Kidney (tissue), 14 donors: ENCODE results near the gene SLAIN2. TPM values are rescaled to one million over a fixed set of nuclear protein-coding genes. Genes with fewer than 3 reads are reported as not detected.

Experiments
- DNase-seq, 5 donors: peaks; one replicate each; pipeline ENCODE4 v3.0.0-alpha.2; 2013 to 2020
- FAIRE-seq: peaks from 2 replicates; lab custom pipeline; 2012; peaks lifted over from hg19 to GRCh38; lab: Jason Lieb, UNC
- H3K27ac ChIP-seq, 2 donors: one replicate each; pipeline ENCODE4 v1.7.0; 2013; ENCODE audit warnings: low read depth in 2 of 2, low read length in 2 of 2, inconsistent platforms in 1 of 2
- H3K27me3 ChIP-seq: one replicate; pipeline ENCODE4 v1.7.1; 2013; ENCODE audit warnings: low read length, inconsistent platforms; ENCODE audit not compliant: control insufficient read depth, insufficient read depth
- H3K36me3 ChIP-seq, 3 donors: one replicate each; pipeline versions ENCODE4 v1.7.0 to v1.7.1; 2013; ENCODE audit warnings: low read length in 3 of 3, control low read depth in 1 of 3, inconsistent platforms in 1 of 3; ENCODE audit not compliant: insufficient read depth in 3 of 3, control insufficient read depth in 2 of 3
- H3K4me1 ChIP-seq, 3 donors: one replicate each; pipeline versions ENCODE4 v1.7.0 to v1.7.1; 2013; ENCODE audit warnings: low read length in 3 of 3, inconsistent platforms in 1 of 3, low read depth in 1 of 3; ENCODE audit not compliant: control insufficient read depth in 2 of 3, insufficient read depth in 2 of 3
- H3K4me3 ChIP-seq, 3 donors: one replicate each; pipeline versions ENCODE4 v1.7.0 to v1.8.1; 2013; ENCODE audit warnings: low read length in 3 of 3, control low read depth in 1 of 3, inconsistent platforms in 1 of 3
- H3K9ac ChIP-seq, 3 donors: one replicate each; pipeline versions ENCODE4 v1.7.0 to v1.7.1; 2013; ENCODE audit warnings: low read length in 3 of 3, control low read depth in 1 of 3, inconsistent platforms in 1 of 3
- H3K9me3 ChIP-seq, 3 donors: one replicate each; pipeline versions ENCODE4 v1.7.0 to v1.7.1; 2013; ENCODE audit warnings: low read length in 3 of 3, control low read depth in 1 of 3, inconsistent platforms in 1 of 3; ENCODE audit not compliant: control insufficient read depth in 2 of 3, insufficient read depth in 1 of 3
- CTCF ChIP-seq: IDR thresholded peaks from 3 replicates; pipeline ENCODE4 v1.5.1; 2012; ENCODE audit warnings: mild to moderate bottlenecking, moderate library complexity, borderline replicate concordance; ENCODE audit not compliant: insufficient read depth; ENCODE audit errors: extremely low read depth
- intact Hi-C: fragments of 100-400 bp; cut with DNase I; formaldehyde crosslinking; loops from one replicate; pipeline ENCODE4 v1.11.1; 2022
- polyA plus RNA-seq: library from polyadenylated mRNA; stranded (reverse); fragments of 350-450 nt; fragmentation: Illumina TruSeq; extraction: RNeasy Lipid Tissue Mini Kit (QIAGEN cat#74804); gene quantifications from one replicate; pipeline ENCODE4 v1.2.3, GENCODE V29; 2014; ENCODE audit warnings: low read depth, low replicate concordance; ENCODE audit not compliant: insufficient read depth
- total RNA-seq: library from RNA; stranded (reverse); fragmentation: NEBNext Ultra II Directional; extraction: Animal tissue kit (Norgen Biotek cat#: 25700); gene quantifications from one replicate; pipeline ENCODE4 v1.2.1, GENCODE V29; 2021
- donor health status: control.
- donor health status: control.
- donor health status: control.
- donor health status: control.
- donor health status: control.
- donor health status: DM: yes; HTN: yes; CAD: no.
- donor health status: Normal renal cell carcinoma (clear cell type).

Gene SLAIN2
- total and polyA plus RNA-seq, 2 donors from 2014 or later: 23.6 to 69.1 TPM

GRCh38 chr4:48475770-48476169, 134.4 kb downstream of the SLAIN2 start:
- Histone ChIP-seq H3K27ac (no peak overlapping the region), H3K4me3 (no peak overlapping the region), H3K9ac (no peak overlapping the region), H3K4me1 (no peaks in the 10 kb centered on the region), H3K36me3 (no peaks in the 10 kb centered on the region), H3K27me3 (no peaks in the 10 kb centered on the region), H3K9me3 (no peaks in the 10 kb centered on the region)
- TF ChIP-seq CTCF: no peak
- DNase-seq (no peak), FAIRE-seq (no peak)
- intact Hi-C loops: no loop called here

Other genes starting within 250 kb of the SLAIN2 start
- 7.9 TPM for gene TXK, start 207.3 kb upstream of the SLAIN2 start, total RNA-seq
- gene TXK, start 207.3 kb upstream of the SLAIN2 start, polyA plus RNA-seq: 0.26 TPM
- gene TEC, start 71.7 kb upstream of the SLAIN2 start, total RNA-seq: 5.9 TPM
- gene TEC, start 71.7 kb upstream of the SLAIN2 start, polyA plus RNA-seq: 1.1 TPM
- 0.13 TPM for gene SLC10A4, start 141.8 kb downstream of the SLAIN2 start, total RNA-seq
- not detected for gene SLC10A4, start 141.8 kb downstream of the SLAIN2 start, polyA plus RNA-seq
- not detected for gene ZAR1, start 148.7 kb downstream of the SLAIN2 start, total RNA-seq
- not detected for gene ZAR1, start 148.7 kb downstream of the SLAIN2 start, polyA plus RNA-seq